ENCODE results near the gene SLC22A14.
"Not testable (repeated sequence)": the region's sequence is repeated elsewhere in the genome, so short reads cannot be mapped to it uniquely, and the experiment has no call there.

Gene SLC22A14

DNA sequence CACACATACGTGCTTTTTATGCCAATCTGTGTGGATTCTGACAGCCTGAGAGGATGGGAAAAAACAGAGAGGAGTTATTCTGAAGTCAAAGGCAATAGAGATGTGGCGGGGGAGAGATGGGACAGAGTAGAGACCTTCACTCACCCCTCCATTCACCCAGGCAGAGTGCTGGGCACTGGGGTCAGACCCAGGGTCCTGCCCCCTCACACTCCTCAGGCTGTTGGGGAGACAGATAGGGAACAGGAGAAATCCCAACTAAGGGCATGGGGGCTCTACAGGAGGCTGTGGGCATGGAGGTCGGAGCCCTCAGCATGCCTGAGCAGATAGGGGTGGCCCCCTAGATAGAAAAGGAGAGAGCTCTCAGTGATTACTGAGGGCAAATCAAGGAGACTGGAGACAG, 30.3 kb downstream of the SLC22A14 start:
- DNase-seq (ENCODE audit: low read depth in 2 of 3, low spot score in 1 of 3) = no peak

DNA sequence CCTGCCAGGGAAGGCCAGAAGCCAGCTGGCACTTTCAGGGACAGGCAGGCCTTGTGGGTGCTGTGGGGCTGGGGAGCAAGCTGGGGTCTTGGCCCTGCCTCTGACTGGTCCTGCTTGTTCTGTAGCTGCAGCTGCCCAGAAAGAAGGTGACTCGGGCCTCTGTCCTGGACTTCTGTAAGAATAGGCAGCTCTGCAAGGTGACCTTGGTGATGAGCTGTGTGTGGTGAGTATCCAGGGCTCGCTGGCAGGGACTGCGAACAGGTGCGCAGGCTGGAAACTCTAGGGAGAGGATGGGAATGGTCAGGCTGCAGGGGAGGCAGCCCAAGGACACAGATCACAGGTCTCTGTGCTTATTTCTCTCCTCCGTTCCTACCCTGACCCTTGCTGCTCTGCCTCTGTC, 31.2 kb downstream of the SLC22A14 start:
- no peak for DNase-seq (ENCODE audit: low read depth in 2 of 3, low spot score in 1 of 3)

DNA sequence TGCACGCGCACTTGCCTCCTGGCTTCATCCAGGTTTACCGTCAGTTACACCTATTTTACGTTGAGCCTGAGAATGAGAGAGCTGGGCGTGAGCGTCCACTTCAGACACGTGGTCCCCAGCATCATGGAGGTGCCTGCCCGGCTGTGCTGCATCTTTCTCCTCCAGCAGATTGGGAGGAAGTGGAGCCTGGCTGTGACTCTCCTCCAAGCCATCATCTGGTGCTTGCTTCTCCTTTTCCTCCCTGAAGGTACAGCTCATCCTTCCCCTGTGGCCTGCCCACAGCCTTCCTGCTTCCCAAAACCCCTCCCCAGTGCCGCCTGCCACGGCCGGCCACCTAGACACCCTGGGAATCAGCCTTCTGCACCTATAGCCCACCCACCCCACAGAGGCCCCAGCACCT, 31.6 kb downstream of the SLC22A14 start:
- no peak for DNase-seq (ENCODE audit: low read depth in 2 of 3, low spot score in 1 of 3)

DNA sequence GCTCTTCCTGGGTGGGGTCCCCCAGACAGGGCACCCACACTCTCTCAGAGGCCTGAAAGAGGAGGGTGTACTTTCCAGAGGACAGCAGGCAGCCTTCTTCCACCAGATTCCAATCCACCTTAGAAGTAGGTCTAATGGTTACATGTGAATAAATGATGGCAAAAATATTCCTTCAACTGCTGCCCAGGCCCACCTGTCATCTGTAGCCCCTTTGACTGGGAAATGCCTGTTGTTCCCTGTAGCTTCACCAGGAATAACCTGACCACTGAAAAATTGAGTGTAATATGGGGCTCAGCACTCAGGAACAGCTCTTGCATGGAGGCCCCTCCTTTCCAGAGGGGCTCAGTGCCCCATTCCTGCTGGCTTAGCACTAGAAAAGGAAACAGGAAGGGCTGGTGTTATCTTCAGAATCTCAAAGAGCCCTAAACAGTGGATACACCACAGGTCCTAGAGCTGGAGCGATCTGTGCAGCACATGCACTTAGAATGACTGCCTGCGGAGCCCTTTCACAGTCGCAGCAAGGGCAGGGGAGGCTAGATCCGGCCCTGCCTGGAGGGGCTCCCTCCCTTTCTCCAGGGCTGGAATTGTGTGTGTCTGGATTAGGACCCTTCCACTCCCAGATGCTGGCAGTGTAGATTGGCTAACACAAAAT, 32.1 kb downstream of the SLC22A14 start:
- no peak for DNase-seq (ENCODE audit: low read depth in 2 of 3, low spot score in 1 of 3)

DNA sequence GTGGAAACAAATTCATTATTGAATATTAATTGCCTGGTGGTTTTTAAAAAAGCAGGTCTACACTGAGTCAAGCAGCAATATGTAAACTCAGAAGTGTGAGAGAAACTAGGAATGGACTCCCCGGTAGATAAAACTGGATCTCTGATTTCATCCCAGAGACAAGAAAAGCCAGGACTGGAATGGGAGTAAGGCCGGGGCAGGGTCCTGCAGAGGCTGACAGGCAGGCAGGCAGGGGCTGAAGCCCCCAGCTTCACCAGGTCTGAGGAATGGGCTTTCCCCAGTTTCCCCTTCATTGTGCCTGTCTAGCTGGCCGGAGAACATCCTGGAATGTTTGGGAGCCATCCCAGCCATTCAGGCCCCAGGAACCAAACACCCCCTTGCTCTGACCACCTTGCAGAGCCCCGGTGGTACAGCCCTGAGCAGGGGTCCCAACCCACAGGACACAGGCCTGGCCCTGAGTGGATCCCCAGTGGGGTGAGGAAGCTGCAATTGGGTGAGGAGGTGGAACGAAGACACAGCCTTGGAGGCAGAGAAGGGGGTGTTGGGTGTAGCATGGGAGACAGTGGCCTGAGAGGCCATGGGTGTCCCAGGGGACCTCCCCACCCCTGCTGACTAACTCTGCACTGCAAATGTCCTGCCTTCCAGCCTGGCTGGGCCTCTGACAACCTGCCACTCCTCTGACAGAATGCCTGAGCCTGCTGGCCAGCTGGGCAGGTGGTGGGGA, 32.8 kb downstream of the SLC22A14 start:
- DNase-seq (ENCODE audit: low read depth in 2 of 3, low spot score in 1 of 3) = no peak

DNA sequence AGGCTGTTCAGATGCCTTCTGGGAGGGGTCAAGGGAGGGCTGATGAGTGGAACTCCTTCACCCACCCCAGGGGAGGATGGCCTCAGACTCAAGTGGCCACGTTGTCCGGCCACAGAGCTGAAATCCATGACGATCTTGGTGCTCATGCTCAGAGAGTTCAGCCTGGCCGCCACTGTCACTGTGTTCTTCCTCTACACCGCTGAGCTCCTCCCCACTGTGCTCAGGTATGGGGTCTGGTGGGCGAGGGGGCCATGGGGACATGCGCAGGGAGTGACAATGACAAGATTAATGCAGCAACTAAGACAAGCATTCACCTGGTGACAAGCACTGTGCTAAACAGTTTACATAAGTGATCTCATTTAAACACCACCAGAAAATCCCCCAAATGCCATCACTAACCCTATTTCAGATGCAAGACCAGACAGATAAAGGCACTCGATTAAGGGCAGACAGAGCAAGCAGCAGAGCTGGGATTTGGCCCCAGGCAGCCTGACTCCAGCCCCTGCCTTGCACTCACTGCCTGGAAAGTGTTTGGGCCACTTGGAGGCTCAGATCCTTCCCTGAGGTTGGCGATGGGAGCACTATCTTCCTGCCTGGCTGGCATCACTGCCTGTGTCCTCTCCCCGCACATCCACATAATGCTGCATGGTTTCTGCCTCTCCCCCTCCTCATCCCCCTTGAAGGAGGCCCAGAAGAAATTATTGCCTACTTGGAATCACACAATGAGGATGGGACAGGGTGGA, 33.6 kb downstream of the SLC22A14 start:
- DNase-seq (ENCODE audit: low read depth in 2 of 3, low spot score in 1 of 3) = no peak

DNA sequence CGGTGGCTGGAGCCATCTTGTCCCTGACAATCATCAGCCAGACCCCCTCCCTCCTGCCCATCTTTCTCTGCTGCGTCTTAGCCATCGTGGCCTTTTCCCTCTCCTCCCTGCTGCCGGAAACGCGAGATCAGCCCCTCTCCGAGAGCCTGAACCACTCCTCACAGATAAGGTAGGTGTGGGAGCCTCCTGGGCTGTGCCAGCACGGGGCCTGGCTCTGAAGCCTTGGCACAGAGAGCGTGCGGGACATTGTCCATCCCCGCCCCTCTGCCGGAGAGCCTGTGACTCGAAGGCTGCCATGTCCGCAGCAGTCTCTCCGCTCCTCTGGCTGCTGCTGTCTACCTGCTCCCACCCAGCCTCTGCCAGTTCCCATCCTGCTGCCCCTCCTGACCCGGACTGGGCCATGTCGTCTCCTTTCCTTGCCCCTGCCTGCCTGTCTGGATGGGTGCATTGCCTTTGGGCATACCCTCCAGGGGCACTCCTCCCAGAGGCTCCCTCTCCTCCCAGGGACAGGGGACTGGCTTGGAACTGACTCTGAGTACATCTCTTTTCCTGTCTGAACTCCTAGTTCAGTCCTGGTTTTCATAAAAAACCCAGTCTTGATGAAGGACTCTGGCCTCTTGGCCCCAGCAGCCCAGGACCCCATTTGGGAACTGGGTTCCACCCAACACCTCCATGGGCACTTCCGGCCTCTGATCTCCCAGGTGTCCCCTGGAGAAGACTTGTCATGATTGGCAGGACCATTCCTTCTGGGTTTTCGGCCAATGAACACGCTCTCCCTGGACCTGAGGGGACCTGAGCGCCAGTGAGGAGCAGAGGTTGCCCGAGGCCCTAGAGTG, 34.5 kb downstream of the SLC22A14 start:
- no peak for DNase-seq (ENCODE audit: low read depth in 2 of 3, low spot score in 1 of 3)

DNA sequence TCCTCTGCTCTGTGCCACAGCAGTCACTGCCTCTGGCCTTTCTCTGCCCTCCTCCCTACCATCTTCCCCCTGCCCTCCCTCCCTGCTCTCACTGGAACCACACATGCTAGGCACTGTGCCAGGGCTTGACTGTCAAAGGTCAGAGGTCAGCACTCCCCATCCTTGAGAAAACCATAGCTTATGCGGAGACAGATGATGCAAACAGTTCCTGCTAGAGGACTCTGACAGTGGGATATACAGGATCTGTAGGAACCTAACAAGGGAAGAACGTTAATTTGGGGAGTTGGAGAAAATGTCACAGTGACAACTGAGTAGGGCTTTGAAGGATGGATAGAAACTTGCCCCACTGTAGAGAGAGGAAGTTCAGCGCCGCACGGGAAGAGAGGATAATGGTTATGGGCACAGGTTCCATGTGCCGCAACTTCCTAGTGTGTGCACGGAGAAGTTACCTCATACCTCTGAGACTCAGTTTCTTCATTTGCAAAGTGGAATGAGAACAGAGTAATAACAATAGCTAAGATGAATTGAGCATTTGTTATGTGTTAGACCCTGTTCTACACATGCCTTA, 35.2 kb downstream of the SLC22A14 start:
- no peak for DNase-seq (ENCODE audit: low read depth in 2 of 3, low spot score in 1 of 3)

DNA sequence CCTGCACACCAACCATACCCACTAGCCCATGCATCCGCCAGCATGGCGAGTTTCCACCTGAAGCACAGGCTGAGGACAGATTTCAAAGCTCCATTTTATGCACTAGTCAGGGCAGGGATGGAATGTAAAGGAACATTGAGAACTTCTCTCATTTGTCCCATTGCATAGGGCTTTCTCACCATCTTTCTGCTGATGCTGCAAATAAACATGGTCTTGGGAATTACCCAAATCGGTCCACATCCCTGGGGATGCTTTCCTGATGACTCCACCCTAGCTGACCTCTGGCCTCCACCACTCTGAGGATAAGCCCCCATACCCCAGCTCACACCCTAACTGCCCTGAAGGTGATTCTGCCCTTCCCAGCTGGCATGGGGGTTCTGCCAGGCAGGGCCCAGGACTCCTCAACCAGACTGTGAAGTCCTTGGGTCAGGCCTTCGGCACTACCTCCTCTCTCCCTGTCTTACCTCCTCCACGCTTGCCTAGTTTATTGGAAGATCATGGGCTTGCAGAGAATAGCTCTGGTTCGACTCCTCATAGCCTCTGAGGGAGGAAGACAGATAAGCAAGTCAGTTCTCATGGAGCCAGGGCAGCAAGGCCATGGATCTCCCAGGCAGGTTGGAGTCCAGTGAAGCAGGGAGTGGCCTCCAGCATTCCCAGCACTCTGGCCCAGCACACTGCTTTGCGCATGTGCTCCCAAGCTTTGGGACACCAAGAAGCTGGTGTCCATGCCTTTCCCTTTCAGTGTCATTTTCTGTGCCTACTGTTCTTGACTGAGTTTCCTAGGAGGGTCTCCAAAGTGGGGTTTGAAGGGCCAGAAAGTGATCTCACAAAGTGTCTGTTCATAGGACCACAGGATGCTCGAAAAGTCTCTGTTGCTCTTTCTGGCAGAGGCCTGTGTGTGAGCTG, 36.9 kb downstream of the SLC22A14 start:
- DNase-seq (ENCODE audit: low read depth in 2 of 3, low spot score in 1 of 3) = no peak

DNA sequence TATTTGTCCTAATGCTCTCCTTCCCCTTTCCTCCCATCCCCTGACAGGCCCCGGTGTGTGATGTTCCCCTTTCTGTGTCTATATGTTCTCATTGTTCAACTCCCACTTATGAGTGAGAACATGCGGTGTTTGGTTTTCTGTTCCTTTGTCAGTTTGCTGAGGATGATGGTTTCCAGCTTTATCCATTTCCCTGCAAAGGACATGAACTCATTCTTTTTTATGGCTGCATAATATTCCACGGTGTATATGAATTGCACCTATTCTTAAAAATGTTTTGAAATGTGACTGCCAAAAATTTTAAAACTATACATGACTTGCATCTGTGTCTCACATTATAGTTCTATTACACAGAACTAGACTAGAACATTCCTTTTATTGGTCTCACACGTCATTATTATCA, 38.5 kb downstream of the SLC22A14 start:
- not testable (repeated sequence) for DNase-seq (ENCODE audit: low read depth in 2 of 3, low spot score in 1 of 3)

DNA sequence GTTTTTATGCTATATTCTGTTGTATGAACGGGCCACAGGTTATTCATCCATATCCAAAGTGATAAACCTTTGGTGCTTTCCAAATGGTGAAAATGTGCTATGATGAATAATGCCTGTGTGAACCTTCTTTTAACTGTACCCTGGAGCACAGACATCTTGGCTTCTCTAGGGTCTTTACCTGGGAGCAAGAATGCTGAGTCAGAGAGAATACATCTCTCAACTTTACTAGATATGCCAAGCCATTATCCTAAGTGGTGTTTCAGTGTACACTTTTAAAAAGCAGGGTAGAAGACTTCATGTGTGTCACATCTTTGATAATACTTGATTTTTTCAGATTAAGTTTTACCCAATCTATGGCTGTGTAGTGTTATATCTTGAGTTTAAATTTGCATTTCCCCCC, 41.0 kb downstream of the SLC22A14 start:
- no peak for DNase-seq (ENCODE audit: low read depth in 2 of 3, low spot score in 1 of 3)

DNA sequence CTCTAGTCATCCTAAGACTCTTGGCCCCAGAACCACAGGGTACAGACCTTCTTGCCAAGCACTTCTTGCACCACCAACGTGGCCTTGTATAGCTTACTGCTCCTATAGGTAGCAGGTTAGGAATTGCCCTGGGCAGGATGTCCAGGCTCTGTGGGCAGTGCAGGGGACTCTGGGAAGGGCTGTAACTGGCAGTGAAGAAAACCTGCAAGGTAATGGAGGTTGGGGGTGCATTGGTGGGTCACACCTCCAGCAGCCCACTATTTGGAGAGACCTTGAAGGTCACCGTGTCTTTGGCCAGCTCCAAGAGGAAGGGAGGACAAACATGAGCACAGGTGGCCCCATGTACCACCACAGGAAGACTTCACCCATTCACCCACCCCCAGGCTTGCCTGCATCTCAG, 43.2 kb downstream of the SLC22A14 start:
- DNase-seq (ENCODE audit: low read depth in 2 of 3, low spot score in 1 of 3) = no peak

DNA sequence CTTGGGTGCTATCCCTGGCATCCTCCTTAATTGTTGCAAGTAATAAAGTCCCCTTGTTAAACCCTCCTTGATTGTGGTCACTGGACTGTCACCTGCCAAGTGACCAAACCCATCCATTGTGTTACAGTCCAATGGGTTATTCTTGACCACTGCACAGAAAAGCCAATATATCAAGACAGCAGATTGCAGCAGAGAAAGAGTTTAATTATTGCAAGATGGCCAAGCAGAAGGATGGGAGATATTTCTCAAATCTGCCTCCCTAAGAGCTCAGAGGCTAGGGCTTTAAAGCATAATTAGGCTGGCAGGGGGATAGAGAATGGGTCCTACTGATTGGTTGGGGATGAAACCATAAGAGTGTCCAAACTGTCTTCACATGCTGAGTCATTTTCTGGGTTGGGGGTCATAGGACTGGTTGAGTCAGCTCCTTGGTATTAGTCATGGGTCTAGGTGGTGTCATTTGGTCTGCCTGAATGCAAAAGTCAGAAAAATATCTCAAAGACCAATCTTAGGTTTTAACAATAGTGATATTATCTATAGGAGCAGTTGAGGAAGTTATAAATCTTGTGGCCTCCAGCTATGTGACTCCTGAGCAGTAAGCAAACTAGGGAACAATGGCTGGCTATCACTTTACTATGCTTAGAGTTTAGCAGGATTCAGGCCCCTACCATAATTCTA, 45.4 kb downstream of the SLC22A14 start:
- no peak for DNase-seq (ENCODE audit: low read depth in 2 of 3, low spot score in 1 of 3)

DNA sequence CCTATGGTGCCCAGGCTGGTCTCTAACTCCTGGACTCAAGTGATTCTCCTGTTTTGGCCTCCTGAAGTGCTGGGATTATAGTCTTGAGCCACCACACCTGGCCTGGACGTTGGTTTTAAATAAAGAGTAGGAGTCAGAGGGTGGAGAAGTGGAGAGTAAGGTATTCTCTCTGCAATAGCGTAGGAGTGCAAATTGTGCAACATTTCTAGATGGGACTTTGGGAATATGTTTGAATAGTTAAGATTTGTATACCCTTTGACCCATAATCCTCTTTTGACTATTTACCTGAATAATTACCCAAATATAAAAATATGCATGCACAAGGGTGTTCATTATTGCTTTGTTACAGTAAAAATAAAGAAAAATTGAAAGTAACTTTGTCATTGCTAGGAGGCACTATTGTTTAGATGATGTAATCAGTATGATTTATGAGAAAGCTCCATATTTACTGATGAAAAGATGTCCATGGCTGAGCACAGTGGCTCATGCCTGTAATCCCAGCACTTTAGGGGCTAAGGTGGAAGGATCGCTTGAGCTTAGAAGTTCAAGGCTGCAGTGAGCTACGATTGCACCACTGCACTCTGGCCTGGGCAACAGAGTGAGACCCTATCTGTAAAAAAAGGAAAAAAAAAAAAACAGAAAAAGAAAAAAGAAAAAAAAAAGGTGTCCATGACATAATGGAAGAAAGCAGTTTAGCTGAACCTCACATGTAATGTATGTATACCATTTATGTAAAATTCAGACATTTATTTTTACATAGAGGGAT, 49.3 kb downstream of the SLC22A14 start:
- no peak for DNase-seq (ENCODE audit: low read depth in 2 of 3, low spot score in 1 of 3)

DNA sequence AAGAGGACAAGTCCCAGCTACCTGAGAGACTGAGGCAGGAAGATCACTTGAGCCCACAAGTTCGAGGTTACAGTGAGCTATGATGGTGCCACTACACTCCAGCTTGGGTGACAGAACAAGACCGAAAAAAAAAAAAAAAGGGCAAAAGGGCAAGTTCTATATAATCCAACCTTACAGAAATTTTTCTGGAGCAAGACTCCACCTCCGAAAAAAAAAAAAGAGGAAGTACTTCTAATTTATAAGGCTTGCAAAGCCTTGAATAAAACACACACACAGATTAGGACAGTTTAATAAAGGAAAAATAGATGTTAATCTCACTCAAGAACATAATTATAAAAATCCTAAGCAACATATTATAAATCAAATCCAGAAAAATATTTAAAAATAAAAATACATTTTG, 50.1 kb downstream of the SLC22A14 start:
- no peak for DNase-seq (ENCODE audit: low read depth in 2 of 3, low spot score in 1 of 3)

DNA sequence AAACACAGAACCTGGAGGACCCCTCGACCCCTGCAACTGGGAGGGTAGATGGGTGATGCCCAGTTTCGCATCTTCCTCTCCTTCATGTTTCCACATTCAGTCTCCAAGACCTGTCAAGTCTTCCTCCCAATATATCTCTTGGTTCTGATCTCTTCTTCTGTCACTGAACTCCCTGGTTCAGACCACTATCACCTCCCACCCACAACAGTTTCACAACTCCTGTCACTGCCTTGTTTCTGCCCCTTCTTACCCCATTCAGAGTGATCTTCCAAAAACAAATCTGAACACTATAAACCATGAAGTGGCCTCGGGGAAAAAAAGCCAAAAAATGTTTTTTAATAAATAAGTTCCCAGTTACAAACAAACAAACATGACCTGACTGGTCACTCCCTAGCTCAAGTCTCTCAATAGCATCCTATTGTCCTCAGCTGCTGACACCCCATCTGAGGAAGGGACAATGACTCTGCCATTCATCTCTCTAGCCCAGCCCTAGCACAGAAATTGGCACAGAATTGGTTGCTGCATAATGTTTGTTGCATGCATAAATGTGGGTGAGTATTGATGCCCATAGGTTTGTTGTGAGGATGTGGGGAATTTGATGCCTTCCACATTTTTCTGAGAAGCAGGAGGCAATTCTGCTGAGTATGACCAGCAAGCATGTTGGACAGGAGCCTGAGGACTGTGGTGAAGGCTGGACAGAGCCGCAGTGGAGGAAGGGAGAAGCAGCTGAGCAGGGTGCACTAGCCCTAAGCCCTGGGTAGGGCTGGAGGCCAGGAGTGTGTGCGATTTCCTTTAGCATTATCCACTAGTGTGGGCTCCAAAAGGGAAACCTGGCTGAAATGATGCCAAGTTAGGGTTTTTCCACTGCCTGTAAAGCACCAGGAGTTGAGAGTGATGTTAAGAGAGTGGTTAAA, 52.3 kb downstream of the SLC22A14 start:
- no peak for DNase-seq (ENCODE audit: low read depth in 2 of 3, low spot score in 1 of 3)

DNA sequence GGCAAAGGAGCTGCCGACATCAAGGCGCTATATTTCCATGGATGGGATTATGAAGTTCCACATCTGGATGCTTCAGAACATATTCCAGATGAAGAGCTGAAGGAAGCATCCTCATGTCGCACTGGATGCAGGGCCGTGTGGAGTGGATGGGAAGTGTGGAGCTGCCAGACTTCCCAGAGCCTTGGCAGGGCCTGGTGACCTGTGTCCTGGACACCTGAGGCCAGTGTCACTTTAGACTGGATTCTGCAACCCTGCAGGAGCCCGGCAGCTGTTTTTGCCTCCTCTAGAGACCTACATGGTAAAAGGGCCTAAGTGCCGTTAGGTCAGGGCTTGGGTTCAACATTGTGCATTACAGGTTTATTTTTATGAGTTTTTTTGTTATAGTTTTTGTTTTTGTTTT, 53.2 kb downstream of the SLC22A14 start:
- no peak for DNase-seq (ENCODE audit: low read depth in 2 of 3, low spot score in 1 of 3)

DNA sequence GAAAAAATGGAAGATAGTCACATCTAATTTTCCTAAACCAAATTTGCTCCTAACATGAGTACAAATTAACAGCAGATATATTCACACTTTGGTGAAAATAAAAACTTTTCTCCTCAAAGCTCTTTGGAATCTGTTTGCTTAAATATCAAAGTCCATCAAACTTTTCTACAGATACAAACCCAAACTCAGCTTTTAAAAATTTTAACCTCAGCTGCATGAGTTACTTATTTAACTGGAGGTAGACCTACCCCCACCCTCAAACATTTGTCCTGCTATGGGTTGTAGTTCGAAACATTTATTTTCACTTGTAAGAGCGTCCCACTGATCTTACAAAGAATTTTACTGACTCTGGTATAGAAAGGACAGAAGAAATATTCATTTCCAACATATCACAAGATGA, 55.6 kb downstream of the SLC22A14 start:
- DNase-seq (ENCODE audit: low read depth in 2 of 3, low spot score in 1 of 3) = no peak
